HL-60 (cell line): Measurements from ENCODE around the gene EEF1AKMT3.

Experiments
- CTCF ChIP-seq: IDR thresholded peaks from one replicate; pipeline ENCODE4 v1.5.1; 2011; ENCODE audit warnings: low read length, control low read depth, inconsistent platforms; ENCODE audit not compliant: insufficient read depth
- GABPA ChIP-seq: IDR thresholded peaks from 2 replicates; pipeline ENCODE4 v1.6.1; 2012; ENCODE audit warnings: low read depth
- POLR2AphosphoS5 ChIP-seq: IDR thresholded peaks from 2 replicates; pipeline ENCODE4 v1.6.1; 2012; ENCODE audit warnings: low read depth

- TF ChIP-seq POLR2AphosphoS5 (no peak), CTCF (no peak), GABPA (no peak)
These were observed 38.8 kb downstream of the EEF1AKMT3 start for GRCh38 chr12:57811028-57811755.
